Fibroblast of lung (primary cell): ENCODE results near the gene APOBEC3A. TPM values are rescaled to one million over a fixed set of nuclear protein-coding genes. Genes with fewer than 3 reads are reported as not detected.

Experiments
- DNase-seq, 2 donors: peaks; one replicate each; pipeline versions ENCODE4 v3.0.0 to v3.0.0-alpha.2; 2010; ENCODE audit warnings: low read depth in 2 of 2
- H2AFZ ChIP-seq: 2 replicates; pipeline ENCODE4 v1.5.1; 2012; ENCODE audit warnings: low read length, control low read depth, inconsistent platforms
- H3K27ac ChIP-seq: 2 replicates; pipeline ENCODE4 v1.5.1; 2011; ENCODE audit warnings: low read length, control low read depth; ENCODE audit not compliant: insufficient read depth
- H3K27me3 ChIP-seq: 2 replicates; pipeline ENCODE4 v1.5.1; 2011; ENCODE audit warnings: mild to moderate bottlenecking, low read length; ENCODE audit not compliant: control insufficient read depth, insufficient read depth
- H3K36me3 ChIP-seq: 2 replicates; pipeline ENCODE4 v1.5.1; 2011; ENCODE audit warnings: low read length; ENCODE audit not compliant: control insufficient read depth, insufficient read depth
- H3K4me1 ChIP-seq: 2 replicates; pipeline ENCODE4 v1.5.1; 2011; ENCODE audit warnings: low read length; ENCODE audit not compliant: control insufficient read depth, insufficient read depth; ENCODE audit errors: extremely low read depth
- H3K4me2 ChIP-seq: 2 replicates; pipeline ENCODE4 v1.5.1; 2011; ENCODE audit warnings: low read length, control low read depth; ENCODE audit not compliant: insufficient read depth; ENCODE audit errors: extremely low read depth
- H3K4me3 ChIP-seq, 4 experiments: fragments of 200-600 bp in 1 of 4; sonication (generic) in 1 of 4; replicated peaks in 1 of 4; 2 replicates each; pipeline ENCODE4 v1.5.1; 2011 to 2016; ENCODE audit warnings: low read length in 4 of 4, low read depth in 3 of 4, mild to moderate bottlenecking in 3 of 4, control low read depth in 2 of 4, inconsistent platforms in 1 of 4, mixed read lengths in 1 of 4; ENCODE audit not compliant: insufficient read depth in 1 of 4; ENCODE audit errors: control extremely low read depth in 1 of 4
- H3K79me2 ChIP-seq: 2 replicates; pipeline ENCODE4 v1.5.1; 2012; ENCODE audit warnings: mild to moderate bottlenecking, low read length, inconsistent platforms; ENCODE audit not compliant: control insufficient read depth, insufficient read depth
- H3K9ac ChIP-seq: 2 replicates; pipeline ENCODE4 v1.5.1; 2011; ENCODE audit warnings: mild to moderate bottlenecking, low read length, control low read depth; ENCODE audit not compliant: insufficient read depth
- H3K9me3 ChIP-seq: 2 replicates; pipeline ENCODE4 v1.5.1; 2012; ENCODE audit warnings: low read depth, low read length; ENCODE audit not compliant: control insufficient read depth, insufficient read depth
- H4K20me1 ChIP-seq: 2 replicates; pipeline ENCODE4 v1.5.1; 2011; ENCODE audit warnings: low read length; ENCODE audit not compliant: control insufficient read depth, insufficient read depth; ENCODE audit errors: extremely low read depth
- CTCF ChIP-seq, 2 donors: IDR thresholded peaks in 1 of 2; conservative IDR thresholded peaks in 1 of 2; 1 replicate in 1 of 2; 2 replicates in 1 of 2; pipeline ENCODE4 v1.5.1; 2011 to 2012; ENCODE audit warnings: low read length in 2 of 2, control low read depth in 1 of 2, inconsistent platforms in 1 of 2, low read depth in 1 of 2, mild to moderate bottlenecking in 1 of 2
- EZH2 ChIP-seq: IDR thresholded peaks from 2 replicates; pipeline ENCODE4 v1.5.1; 2012; ENCODE audit warnings: low read length, control low read depth, mild to moderate bottlenecking; ENCODE audit errors: missing control alignments
- polyA plus RNA-seq, 2 donors: library from polyadenylated mRNA; depleted of rRNA in 1 of 2; stranded (reverse) in 1 of 2; unstranded in 1 of 2; fragments of >200 nt; gene quantifications; 2 replicates each; pipeline ENCODE4 v1.2.1, GENCODE V29; 2011 to 2012; ENCODE audit warnings: missing spikeins in 1 of 2
- total RNA-seq: library from RNA; depleted of rRNA; stranded (reverse); fragments of >200 nt; gene quantifications from 2 replicates; pipeline ENCODE4 v1.2.1, GENCODE V29; 2014

The APOBEC3A gene
- total and polyA plus RNA-seq, 2 donors (not counting 1 experiment from before 2014, with no cell fraction given), result not detected

GRCh38 chr22:38964306-38964705, 6.9 kb downstream of the APOBEC3A start:
- H3K27me3 ChIP-seq, result peaks cover 3% of the 10 kb centered on the region
- TF ChIP-seq EZH2 (no peak), CTCF (conservative IDR thresholded peaks at IDR 0.05 in 1 of 2, IDR thresholded peaks at IDR 0.05 in 1 of 2; ENCODE audit: low read depth in 1 of 2, low read length in 2 of 2) (no peak)

DNA sequence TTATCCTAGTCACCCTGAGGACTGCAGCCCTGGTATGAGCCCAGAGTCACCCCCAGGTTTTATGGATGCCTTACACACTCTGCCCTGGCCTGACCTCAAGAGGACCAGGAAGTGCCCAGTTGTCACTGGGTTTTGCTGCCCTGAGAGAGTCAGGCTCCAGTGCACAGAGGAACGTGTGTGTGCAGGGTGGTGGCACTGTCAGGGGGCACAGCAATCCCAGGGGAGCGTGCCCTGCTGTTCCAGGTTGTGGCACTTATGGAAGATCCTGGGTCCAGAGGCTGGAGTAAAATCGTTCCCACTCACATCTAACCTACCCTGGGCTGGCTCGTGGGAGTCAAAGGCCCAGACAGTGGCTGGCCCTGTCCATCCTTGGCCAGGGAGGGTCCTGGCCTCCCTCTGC, 7.6 kb downstream of the APOBEC3A start:
- Histone ChIP-seq H3K27me3 (peaks cover 3% of the 10 kb centered on the region), H3K36me3 (no peaks in the 10 kb centered on the region), H3K4me3 (no peak overlapping the region), H3K9me3 (no peaks in the 10 kb centered on the region), H3K27ac (no peak overlapping the region), H2AFZ (no peak overlapping the region), H3K9ac (no peak overlapping the region), H3K4me2 (no peak overlapping the region), H3K4me1 (no peaks in the 10 kb centered on the region), H3K79me2 (no peaks in the 10 kb centered on the region), H4K20me1 (no peaks in the 10 kb centered on the region)
- DNase-seq, result no peak
- TF ChIP-seq CTCF (conservative IDR thresholded peaks at IDR 0.05 in 1 of 2, IDR thresholded peaks at IDR 0.05 in 1 of 2; ENCODE audit: low read depth in 1 of 2, low read length in 2 of 2), result no peak
- no peak for TF ChIP-seq EZH2

More at GRCh38 chr22:38964306-38964705, 6.9 kb downstream of the APOBEC3A start:
- H3K4me2 ChIP-seq, result no peak overlapping the region
- H3K36me3 ChIP-seq, result no peaks in the 10 kb centered on the region
- H3K4me1 ChIP-seq, result no peaks in the 10 kb centered on the region
- no peak overlapping the region for H2AFZ ChIP-seq
- no peaks in the 10 kb centered on the region for H3K79me2 ChIP-seq
- no peak for DNase-seq
- no peaks in the 10 kb centered on the region for H4K20me1 ChIP-seq
- H3K4me3 ChIP-seq, result no peak overlapping the region
- no peak overlapping the region for H3K9ac ChIP-seq
- H3K9me3 ChIP-seq, result no peaks in the 10 kb centered on the region
- no peak overlapping the region for H3K27ac ChIP-seq

DNA sequence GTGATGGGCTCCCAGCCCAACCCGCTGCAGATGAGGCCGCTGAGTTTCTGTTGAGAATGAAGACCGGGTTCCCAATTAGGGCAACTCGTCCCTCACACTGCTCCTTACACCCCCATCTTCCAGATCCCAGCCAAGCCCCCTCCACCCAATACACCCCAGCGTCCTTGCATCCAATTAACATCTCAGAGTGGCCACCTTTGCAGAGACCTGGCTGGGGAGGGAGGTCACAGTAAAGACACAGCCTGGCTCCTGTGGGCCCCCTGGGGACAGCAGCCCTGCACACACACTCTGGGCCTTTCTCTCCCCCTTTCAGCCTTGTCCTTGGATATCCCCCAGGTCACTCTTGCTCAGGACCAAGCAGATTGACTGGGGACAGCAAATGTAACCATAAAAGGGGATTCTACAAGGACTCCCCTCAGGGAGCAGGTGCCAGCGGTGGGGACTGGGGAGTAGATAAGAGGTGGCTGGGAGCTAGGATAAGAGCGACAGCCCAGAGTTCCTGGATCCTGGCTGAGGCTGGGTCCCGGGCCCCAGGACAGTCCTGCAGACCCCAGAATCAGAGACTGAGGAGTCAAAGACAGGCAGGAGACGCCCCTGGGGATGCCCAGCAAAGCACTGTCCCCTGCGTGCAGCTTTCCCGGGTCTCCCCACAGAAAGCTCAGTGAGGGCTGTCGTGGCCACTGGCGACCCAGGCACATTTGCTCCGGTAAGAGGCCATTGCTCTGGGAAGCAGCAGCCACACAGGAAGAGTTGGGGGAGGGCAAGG, 8.4 kb downstream of the APOBEC3A start:
- Histone ChIP-seq H3K27ac (no peak overlapping the region), H3K36me3 (no peaks in the 10 kb centered on the region), H3K4me1 (no peaks in the 10 kb centered on the region), H3K27me3 (peaks cover 3% of the 10 kb centered on the region), H3K4me2 (no peak overlapping the region), H3K4me3 (no peak overlapping the region), H3K9ac (no peak overlapping the region), H3K9me3 (no peaks in the 10 kb centered on the region), H4K20me1 (no peaks in the 10 kb centered on the region), H3K79me2 (no peaks in the 10 kb centered on the region), H2AFZ (no peak overlapping the region)
- no peak for TF ChIP-seq CTCF (conservative IDR thresholded peaks at IDR 0.05 in 1 of 2, IDR thresholded peaks at IDR 0.05 in 1 of 2; ENCODE audit: low read depth in 1 of 2, low read length in 2 of 2)
- no peak for DNase-seq
